Left ventricle myocardium inferior (tissue), 1 donor: Measurements from ENCODE around the gene ZNF445. TPM values are rescaled to one million over a fixed set of nuclear protein-coding genes. Genes with fewer than 3 reads are reported as not detected.
A peak's percentile ranks its signal among the peaks of the same experiment; 100 is the strongest.
"Not testable (repeated sequence)": the region's sequence is repeated elsewhere in the genome, so short reads cannot be mapped to it uniquely, and the experiment has no call there.

ENCODE experiments used
- DNase-seq: peaks from one replicate; pipeline ENCODE4 v3.0.0-alpha.2; 2020
- H3K27ac ChIP-seq: fragments of 200-600 bp; replicated peaks from 2 replicates; pipeline ENCODE4 v1.8.0; 2021
- H3K27me3 ChIP-seq: fragments of 200-600 bp; 2 replicates; pipeline ENCODE4 v1.8.0; 2021; ENCODE audit warnings: low read depth
- H3K36me3 ChIP-seq: fragments of 200-600 bp; 2 replicates; pipeline ENCODE4 v1.8.0; 2021
- H3K4me1 ChIP-seq: fragments of 200-600 bp; 2 replicates; pipeline ENCODE4 v1.8.0; 2021
- H3K4me3 ChIP-seq: fragments of 200-600 bp; 2 replicates; pipeline ENCODE4 v1.8.0; 2021; ENCODE audit warnings: mild to moderate bottlenecking, moderate library complexity
- H3K9me3 ChIP-seq: fragments of 200-600 bp; replicated peaks from 2 replicates; pipeline ENCODE4 v1.8.0; 2021
- CTCF ChIP-seq: fragments of 200-600 bp; IDR thresholded peaks from 2 replicates; pipeline ENCODE4 v1.8.0; 2021; ENCODE audit warnings: antibody characterized with exemption, mild to moderate bottlenecking, borderline replicate concordance
- intact Hi-C: fragments of 100-400 bp; cut with micrococcal nuclease; formaldehyde crosslinking; loops from one replicate; pipeline ENCODE4 v1.11.0; 2022
- total RNA-seq: library from RNA; stranded (reverse); fragmentation: NEBNext Ultra II Directional; extraction: Animal tissue kit (Norgen Biotek cat#: 25700); gene quantifications from one replicate; pipeline ENCODE4 v1.2.1, GENCODE V29; 2021
- donor health status: DM: no; HTN: yes; CAD: no; lungs with severe emphysema.

ZNF445 gene
- total RNA-seq, 1 donor from 2014 or later = 11.8 TPM

- Histone ChIP-seq H3K4me1 (peaks cover 39% of the 10 kb centered on the region), H3K36me3 (no peaks in the 10 kb centered on the region), H3K4me3 (peak overlapping the region; percentile 91), H3K27me3 (no peaks in the 10 kb centered on the region), H3K9me3 (no peaks in the 10 kb centered on the region), H3K27ac (peak overlapping the region; percentile 85)
- no peak for DNase-seq
- no peak for TF ChIP-seq CTCF
- intact Hi-C loops = no loop called here
These were observed 592 bp upstream of the ZNF445 start for GRCh38 chr3:44478055-44478468.

- Histone ChIP-seq H3K4me3 (peak overlapping the region; percentile 91), H3K27me3 (no peaks in the 10 kb centered on the region), H3K9me3 (no peaks in the 10 kb centered on the region), H3K36me3 (no peaks in the 10 kb centered on the region), H3K27ac (peak overlapping the region; percentile 85), H3K4me1 (peaks cover 48% of the 10 kb centered on the region)
- DNase-seq = no peak
- no peak for TF ChIP-seq CTCF
- intact Hi-C loops = no loop called here
These were observed 533 bp downstream of the ZNF445 start for GRCh38 chr3:44476963-44477311.

GRCh38 chr3:44476181-44476611, 1.3 kb downstream of the ZNF445 start:
- intact Hi-C loops = no loop called here
- H3K36me3 ChIP-seq = no peaks in the 10 kb centered on the region
- no peak overlapping the region for H3K27ac ChIP-seq
- no peaks in the 10 kb centered on the region for H3K9me3 ChIP-seq
- H3K4me1 ChIP-seq = peaks cover 54% of the 10 kb centered on the region
- no peak for DNase-seq
- no peaks in the 10 kb centered on the region for H3K27me3 ChIP-seq
- peak overlapping the region; percentile 91 for H3K4me3 ChIP-seq
- TF ChIP-seq CTCF = no peak

- H3K4me1 ChIP-seq = peaks cover 58% of the 10 kb centered on the region
- H3K9me3 ChIP-seq, H3K36me3 ChIP-seq, H3K27ac ChIP-seq, DNase-seq, intact Hi-C loops, H3K4me3 ChIP-seq, H3K27me3 ChIP-seq: not testable (repeated sequence)
These were observed 2.6 kb downstream of the ZNF445 start for GRCh38 chr3:44474886-44475285.

GRCh38 chr3:44470430-44470829, 7.0 kb downstream of the ZNF445 start:
- intact Hi-C loops = no loop called here
- Histone ChIP-seq H3K9me3 (no peaks in the 10 kb centered on the region), H3K27ac (no peak overlapping the region), H3K4me1 (peaks cover 32% of the 10 kb centered on the region), H3K27me3 (no peaks in the 10 kb centered on the region), H3K36me3 (peaks cover 12% of the 10 kb centered on the region), H3K4me3 (no peak overlapping the region)
- DNase-seq = no peak
- no peak for TF ChIP-seq CTCF

- no peak for TF ChIP-seq CTCF
- peaks cover 12% of the 10 kb centered on the region for H3K36me3 ChIP-seq
- no peaks in the 10 kb centered on the region for H3K9me3 ChIP-seq
- intact Hi-C loops = no loop called here
- H3K4me3 ChIP-seq = no peak overlapping the region
- no peaks in the 10 kb centered on the region for H3K27me3 ChIP-seq
- DNase-seq = no peak
- H3K27ac ChIP-seq = no peak overlapping the region
- H3K4me1 ChIP-seq = peaks cover 28% of the 10 kb centered on the region
These were observed 7.6 kb downstream of the ZNF445 start for GRCh38 chr3:44469914-44470313.
